HFFc6 (cell line): ENCODE data around the gene LGR6. TPM values are rescaled to one million over a fixed set of nuclear protein-coding genes. Genes with fewer than 3 reads are reported as not detected.
A peak's percentile ranks its signal among the peaks of the same experiment; 100 is the strongest.

ENCODE experiments used
- DNase-seq: peaks from one replicate; pipeline ENCODE4 v3.0.0-alpha.2; 2018
- H3K27ac Mint-ChIP-seq: 2 replicates; pipeline ENCODE4 v1.8.0; 2020; ENCODE audit warnings: mild to moderate bottlenecking, mixed read lengths
- H3K27me3 Mint-ChIP-seq: 2 replicates; pipeline ENCODE4 v1.8.0; 2021; ENCODE audit warnings: mild to moderate bottlenecking, moderate library complexity, mixed read lengths; ENCODE audit not compliant: insufficient read depth
- H3K36me3 Mint-ChIP-seq: 2 replicates; pipeline ENCODE4 v1.8.0; 2021; ENCODE audit warnings: low read depth, mixed read lengths
- H3K4me1 Mint-ChIP-seq: 2 replicates; pipeline ENCODE4 v1.8.0; 2020; ENCODE audit warnings: low read depth, mixed read lengths
- H3K4me3 Mint-ChIP-seq: 2 replicates; pipeline ENCODE4 v1.8.0; 2020; ENCODE audit warnings: mild to moderate bottlenecking, moderate library complexity, mixed read lengths
- H3K9me3 Mint-ChIP-seq: 2 replicates; pipeline ENCODE4 v1.8.0; 2020; ENCODE audit warnings: mild to moderate bottlenecking, mixed read lengths
- total RNA-seq, 6 experiments: library from RNA; stranded (reverse); fragmentation: NEBNext Ultra II Directional; extraction: Animal tissue kit (Norgen Biotek cat#: 25700); gene quantifications; 2 replicates in 1 of 6; 3 replicates in 5 of 6; pipeline ENCODE4 v1.2.3, GENCODE V29; 2021
- TF ChIP-seq, protein P1 (sequence below): fragments of 200-600 bp; sonication (generic); IDR thresholded peaks from 2 replicates; pipeline ENCODE4 v1.5.0; 2021; ENCODE audit warnings: antibody characterized with exemption, mild to moderate bottlenecking

LGR6 gene
- total RNA-seq, 6 experiments from 2014 or later: not detected

DNA sequence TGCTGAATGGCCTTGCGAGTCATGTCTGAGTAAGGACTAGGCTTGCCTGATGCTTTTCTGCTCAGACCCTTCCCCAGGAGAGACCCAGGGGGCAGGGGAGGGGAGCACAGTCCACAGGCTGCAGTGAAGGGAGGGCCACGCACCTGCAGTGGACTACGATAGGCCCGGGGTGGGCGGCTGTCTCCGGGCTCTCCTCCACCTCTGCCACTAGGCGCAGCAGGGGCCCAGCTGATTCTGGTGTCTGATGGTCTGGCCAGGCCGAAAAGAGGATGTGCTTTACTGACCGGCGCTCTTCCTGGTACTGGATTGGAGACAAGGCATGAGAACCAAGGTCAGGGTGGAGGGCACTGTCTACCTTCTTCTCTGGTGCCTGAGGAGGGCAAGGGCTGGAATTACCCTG, 41.2 kb upstream of the LGR6 start:
- Mint-ChIP-seq H3K27me3 (peaks cover 35% of the 10 kb centered on the region), H3K4me1 (peaks cover 10% of the 10 kb centered on the region; the same call in 1 of the 2 replicates), H3K27ac (no peak overlapping the region), H3K36me3 (no peaks in the 10 kb centered on the region), H3K9me3 (no peaks in the 10 kb centered on the region), H3K4me3 (no peak overlapping the region)
- TF ChIP-seq, protein P1, sequence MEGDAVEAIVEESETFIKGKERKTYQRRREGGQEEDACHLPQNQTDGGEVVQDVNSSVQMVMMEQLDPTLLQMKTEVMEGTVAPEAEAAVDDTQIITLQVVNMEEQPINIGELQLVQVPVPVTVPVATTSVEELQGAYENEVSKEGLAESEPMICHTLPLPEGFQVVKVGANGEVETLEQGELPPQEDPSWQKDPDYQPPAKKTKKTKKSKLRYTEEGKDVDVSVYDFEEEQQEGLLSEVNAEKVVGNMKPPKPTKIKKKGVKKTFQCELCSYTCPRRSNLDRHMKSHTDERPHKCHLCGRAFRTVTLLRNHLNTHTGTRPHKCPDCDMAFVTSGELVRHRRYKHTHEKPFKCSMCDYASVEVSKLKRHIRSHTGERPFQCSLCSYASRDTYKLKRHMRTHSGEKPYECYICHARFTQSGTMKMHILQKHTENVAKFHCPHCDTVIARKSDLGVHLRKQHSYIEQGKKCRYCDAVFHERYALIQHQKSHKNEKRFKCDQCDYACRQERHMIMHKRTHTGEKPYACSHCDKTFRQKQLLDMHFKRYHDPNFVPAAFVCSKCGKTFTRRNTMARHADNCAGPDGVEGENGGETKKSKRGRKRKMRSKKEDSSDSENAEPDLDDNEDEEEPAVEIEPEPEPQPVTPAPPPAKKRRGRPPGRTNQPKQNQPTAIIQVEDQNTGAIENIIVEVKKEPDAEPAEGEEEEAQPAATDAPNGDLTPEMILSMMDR: no peak
- DNase-seq: no peak

DNA sequence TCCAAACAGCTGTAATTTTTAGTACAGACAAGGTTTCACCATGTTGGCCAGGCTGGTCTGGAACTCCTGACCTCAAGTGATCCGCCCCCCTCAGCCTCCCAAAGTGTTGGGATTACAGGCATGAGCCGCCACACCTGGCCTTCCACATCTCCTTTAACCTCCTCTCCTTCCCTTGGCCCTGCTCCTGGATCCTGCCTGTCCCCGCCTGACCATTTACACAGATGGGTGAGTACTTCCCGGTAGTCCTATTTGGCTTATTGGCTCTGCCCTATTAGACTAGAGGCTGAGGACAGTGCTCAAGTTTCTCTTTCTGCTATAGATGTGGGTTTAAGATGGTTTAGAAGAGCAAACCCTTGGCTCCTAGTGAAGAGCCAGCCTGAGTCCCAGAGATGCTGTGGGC, 40.3 kb upstream of the LGR6 start:
- no peak overlapping the region for H3K27ac Mint-ChIP-seq
- DNase-seq: no peak
- no peaks in the 10 kb centered on the region for H3K36me3 Mint-ChIP-seq
- H3K4me3 Mint-ChIP-seq: no peak overlapping the region
- H3K4me1 Mint-ChIP-seq: peaks cover 10% of the 10 kb centered on the region; the same call in 1 of the 2 replicates
- no peaks in the 10 kb centered on the region for H3K9me3 Mint-ChIP-seq
- H3K27me3 Mint-ChIP-seq: peaks cover 30% of the 10 kb centered on the region
- TF ChIP-seq, protein P1: no peak

DNA sequence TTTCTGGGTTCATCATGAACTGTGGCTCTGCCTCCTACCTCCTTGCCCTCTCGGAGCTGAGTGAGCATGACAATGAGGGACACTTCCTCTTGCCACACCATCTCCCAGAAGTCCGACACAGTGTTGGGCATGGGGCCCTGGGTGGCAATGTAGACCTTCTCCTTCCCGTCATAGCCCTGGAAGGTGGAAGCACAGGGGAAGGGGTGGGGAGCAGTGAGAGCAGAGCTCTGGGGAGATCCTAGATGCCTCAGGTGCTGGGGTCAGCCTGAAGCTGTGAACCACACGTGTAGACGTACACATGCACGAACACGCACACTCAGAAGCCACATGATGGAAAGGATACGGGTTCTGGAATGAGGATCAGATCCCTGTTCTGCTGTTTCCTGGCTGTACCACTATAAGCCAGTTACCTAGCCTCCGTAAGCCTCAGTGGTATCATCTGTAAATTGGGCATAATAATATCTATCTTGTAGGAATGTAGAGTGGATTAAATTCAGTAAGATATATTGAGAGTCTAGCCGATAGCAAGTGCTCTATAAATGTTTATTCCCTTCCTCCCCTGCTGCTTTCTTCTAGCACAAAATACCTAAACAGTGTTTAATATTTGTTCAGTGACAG, 39.3 kb upstream of the LGR6 start:
- Mint-ChIP-seq H3K9me3 (no peaks in the 10 kb centered on the region), H3K4me1 (peaks cover 10% of the 10 kb centered on the region; the same call in 1 of the 2 replicates), H3K36me3 (no peaks in the 10 kb centered on the region), H3K27ac (no peak overlapping the region), H3K4me3 (no peak overlapping the region), H3K27me3 (peaks cover 30% of the 10 kb centered on the region)
- TF ChIP-seq, protein P1: no peak
- DNase-seq: no peak

DNA sequence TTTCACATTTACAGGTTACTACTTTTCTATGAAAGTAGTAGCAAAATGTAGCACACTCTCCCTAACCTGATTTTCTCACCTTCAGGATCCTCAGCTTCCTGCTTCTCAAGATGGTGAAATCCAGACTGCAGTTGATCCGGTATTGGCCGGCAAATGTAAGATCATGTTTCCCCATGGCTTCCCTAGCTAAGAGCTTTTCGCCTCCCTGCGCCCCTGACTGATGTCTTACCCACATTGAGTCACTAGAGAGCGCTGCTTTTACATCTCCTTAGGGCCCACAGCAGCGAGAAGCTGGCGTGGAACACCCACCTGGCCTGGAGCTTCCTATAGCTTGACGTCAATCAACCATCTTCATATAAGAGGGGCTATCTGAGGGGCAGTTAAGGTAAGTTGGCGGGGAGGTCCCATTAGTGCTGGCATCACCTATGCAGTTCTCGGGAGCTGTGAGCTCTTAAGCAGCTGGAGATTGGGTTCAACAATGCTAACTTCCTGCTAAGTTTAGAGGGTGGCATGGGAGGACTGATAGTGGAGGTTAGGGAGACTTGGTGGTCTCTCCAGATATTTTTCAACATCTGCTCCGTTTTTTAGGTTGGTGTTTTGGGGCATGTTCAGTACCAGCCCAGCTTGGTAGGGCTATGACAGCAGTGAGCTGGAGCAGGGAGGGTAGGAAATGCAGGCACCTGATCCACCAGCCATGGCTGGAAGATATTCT, 38.7 kb upstream of the LGR6 start:
- TF ChIP-seq, protein P1: peak; percentile 67
- peaks cover 10% of the 10 kb centered on the region; the same call in 1 of the 2 replicates for H3K4me1 Mint-ChIP-seq
- DNase-seq: peak; percentile 41
- no peak overlapping the region for H3K4me3 Mint-ChIP-seq
- no peaks in the 10 kb centered on the region for H3K9me3 Mint-ChIP-seq
- no peaks in the 10 kb centered on the region for H3K36me3 Mint-ChIP-seq
- no peak overlapping the region for H3K27ac Mint-ChIP-seq
- H3K27me3 Mint-ChIP-seq: peaks cover 30% of the 10 kb centered on the region

DNA sequence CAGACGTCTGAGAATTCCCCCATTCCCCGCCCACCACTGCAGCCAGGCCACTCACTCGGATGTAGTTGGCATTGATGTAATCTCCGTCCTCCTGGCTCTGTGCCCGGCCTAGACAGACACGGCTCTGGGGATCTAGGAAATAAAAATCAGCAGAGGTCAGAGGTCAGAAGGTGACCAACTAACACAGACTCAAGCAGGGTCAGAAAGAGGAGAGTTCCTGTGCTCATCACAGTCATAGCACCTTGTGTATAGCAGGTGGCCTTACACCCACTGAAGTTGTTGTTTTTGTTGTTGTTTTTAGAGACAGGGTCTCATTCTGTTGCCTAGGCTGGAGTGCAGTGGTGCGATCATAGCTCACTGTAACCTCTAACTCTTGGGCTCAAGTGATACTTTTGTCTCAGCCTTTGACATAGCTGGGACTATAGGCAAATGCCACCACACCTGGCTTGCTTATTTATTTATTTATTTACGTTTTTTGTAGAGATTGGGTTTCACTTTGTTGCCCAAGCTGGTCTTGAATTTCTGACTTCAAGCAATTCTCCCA, 38.0 kb upstream of the LGR6 start:
- no peak for DNase-seq
- peaks cover 30% of the 10 kb centered on the region for H3K27me3 Mint-ChIP-seq
- TF ChIP-seq, protein P1: no peak
- H3K27ac Mint-ChIP-seq: no peak overlapping the region
- H3K9me3 Mint-ChIP-seq: no peaks in the 10 kb centered on the region
- peaks cover 10% of the 10 kb centered on the region; the same call in 1 of the 2 replicates for H3K4me1 Mint-ChIP-seq
- H3K4me3 Mint-ChIP-seq: no peak overlapping the region
- no peaks in the 10 kb centered on the region for H3K36me3 Mint-ChIP-seq
